Activated CD4-positive, CD25-positive, alpha-beta regulatory T cell (primary cell): ENCODE measurements around the gene ABCC11.
"Not testable (repeated sequence)": the region's sequence is repeated elsewhere in the genome, so short reads cannot be mapped to it uniquely, and the experiment has no call there.

ENCODE experiments used
- DNase-seq, 4 experiments: peaks; one replicate each; lab custom pipeline; 2025; lab: John Stamatoyannopoulos, UW

The ABCC11 gene

DNA sequence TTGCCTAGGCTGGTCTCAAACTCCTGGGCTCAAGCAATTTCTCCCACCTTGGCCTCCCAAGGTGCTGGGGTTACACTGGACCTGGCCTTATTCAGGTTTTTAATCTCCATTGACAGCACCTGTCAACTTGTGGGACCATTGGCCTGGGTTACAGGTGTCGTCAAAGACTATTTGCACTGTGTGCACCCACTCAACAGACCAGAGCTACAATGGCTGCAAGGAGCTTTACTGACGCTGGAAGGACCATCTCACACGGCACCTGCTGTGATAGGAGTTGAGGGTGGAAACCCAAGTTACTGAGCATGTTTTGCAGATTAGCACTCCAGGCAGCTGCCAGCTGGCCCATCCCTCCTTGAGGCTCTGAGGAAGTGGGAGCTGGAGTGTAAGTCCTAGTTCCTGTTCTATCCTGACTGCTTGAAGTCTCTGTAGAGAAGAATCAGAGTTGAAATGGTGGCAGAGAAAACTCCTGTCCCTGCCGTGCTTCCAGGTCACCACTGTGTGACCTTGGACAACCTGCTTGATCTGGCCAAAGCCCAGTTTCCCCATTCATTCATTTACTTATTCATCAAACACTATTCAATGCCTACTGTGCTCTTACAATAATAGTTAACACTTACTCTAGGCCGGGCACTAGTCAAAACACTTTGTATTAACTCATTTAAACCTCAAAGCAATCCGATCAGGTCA is 45.7 kb downstream of the ABCC11 start:
- DNase-seq, result no peak

DNA sequence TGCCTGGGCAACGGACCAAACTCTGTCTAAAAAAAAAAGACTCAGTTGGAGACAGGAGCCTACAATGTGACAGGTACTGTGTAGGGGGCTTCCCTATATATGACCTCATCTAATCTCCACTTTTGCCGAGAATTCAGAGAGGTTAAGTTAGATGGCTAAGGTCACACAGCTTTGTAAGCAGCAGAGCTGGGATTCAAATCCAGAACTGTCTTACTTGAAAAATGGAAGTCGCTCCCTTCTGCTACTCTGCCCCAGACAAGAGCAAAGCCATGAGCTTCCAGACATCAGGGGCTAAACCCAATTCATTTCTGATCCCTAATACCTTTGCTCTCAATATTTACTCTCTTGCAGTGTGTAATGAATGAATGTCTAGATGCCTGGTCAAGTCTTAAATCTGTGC is 50.0 kb downstream of the ABCC11 start:
- DNase-seq, result no peak

DNA sequence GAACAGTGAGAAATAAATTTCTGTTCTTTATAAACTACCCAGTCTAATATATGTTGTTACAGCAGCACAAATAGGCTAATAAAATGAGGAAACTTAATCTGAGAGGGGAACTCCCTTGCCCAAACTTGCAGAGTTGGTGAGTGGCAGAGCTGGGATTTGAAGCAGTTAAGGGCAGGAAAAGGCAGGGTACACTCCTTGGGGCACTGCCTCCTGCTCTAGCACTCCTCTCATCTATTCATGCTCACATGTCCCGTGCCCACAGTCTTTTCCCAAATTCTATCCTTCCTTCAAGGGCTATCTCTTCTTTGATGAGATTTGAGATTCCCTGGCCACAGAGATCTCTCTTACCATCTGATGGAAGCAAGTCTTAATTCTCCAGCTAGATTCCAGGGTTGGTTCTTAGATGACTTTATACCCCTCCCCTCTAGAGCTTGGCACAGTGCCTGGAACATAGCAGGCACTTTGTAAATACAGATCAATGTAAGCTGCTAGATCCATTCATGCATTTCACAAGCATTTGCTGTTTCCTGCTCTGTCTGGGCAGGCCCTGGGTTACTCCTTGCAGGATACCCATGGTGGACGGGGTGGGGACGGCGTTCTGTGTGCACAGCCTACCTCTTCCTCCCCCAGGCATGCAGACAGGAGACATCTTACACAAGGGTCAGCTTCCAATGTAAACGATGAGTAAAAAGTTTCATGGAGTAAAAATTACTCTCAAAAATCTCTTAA is 52.3 kb downstream of the ABCC11 start:
- DNase-seq, result no peak

DNA sequence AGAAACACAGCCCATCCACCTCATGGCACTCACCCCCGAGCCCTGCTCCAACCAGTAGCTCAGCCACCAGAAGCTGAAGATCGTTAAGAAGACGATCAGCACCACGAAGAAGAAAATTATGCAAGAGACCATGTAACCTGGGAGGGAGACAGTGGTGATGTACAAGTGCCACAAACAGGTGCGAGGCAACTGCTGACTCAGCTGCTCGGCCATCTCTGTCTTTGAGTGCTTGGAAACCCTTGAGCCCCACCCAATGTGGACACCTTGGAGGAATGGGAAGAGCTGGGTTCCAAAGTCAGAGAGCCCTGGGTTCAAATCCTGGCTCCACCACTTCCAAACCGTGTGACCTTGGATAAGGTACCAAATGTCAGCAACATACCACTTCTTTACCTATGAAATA is 53.5 kb downstream of the ABCC11 start:
- DNase-seq, result no peak

DNA sequence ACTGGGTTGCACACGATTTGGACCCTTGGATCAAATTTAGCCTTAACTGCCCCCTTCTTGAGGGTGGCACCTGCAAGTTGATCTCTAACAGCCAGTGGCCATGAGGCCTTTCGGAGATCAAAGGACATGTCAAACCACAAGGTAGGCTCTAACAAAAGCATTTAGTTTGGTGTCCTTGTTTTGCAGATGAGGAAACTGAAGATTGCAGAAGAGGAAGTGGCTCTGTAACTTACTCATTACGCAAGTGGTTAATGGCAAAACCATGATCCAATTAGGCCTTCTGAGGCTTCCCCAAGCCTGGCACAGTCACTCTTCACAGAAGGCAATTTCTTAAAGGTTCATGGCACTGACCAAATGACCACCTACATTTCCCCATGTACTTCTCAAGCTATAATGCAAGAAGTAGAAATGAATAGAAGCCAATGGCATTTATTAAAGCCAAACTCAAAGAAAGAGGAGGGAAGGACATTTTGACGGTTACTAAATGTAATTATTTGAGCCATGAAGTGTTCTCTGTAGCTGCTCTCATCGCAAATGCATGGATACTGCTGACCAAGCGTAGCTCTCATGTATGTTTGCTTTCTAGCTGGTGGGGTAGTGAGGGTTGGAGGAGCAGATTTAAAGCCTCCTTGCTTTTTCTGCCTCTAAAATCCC is 58.8 kb downstream of the ABCC11 start:
- DNase-seq, result no peak

DNA sequence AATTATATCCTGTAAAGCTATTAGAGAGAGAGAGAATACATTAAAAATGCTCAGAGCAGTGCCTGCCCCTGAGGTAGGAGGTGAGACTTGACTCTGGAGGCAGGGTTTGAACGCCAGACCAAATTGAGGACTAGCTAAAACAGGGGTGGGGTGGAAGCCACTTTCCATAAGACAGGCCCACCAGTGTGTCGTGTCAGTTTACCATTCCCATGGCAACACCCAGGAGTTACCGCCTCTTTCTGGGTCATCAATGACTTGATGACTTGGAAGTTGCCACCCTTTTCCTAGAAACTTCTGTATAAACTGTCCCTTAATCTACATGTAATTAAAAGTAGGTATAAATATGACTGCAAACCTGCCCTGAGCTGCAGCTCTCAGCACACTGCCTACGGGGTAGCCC is 59.6 kb downstream of the ABCC11 start:
- no peak for DNase-seq

DNA sequence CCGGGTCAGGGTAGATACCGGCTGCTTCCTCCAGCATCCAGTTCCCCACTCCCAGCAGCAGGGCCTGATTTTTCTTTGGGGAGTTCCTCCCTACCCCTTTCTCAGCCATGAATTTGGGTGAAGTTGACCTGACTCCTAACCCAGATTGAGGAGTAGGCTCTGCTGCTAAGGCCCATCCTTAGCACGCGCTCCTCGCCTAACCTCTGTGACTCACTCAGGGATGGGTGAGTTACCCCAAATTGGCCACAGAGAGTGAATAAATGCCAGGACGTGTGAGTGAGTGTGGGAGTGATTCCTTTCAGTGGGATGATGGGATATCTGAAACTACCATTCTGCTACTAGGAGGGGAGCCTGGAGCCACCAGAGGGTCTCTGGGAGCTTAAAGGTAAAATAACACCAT is 62.7 kb downstream of the ABCC11 start:
- DNase-seq, result no peak

DNA sequence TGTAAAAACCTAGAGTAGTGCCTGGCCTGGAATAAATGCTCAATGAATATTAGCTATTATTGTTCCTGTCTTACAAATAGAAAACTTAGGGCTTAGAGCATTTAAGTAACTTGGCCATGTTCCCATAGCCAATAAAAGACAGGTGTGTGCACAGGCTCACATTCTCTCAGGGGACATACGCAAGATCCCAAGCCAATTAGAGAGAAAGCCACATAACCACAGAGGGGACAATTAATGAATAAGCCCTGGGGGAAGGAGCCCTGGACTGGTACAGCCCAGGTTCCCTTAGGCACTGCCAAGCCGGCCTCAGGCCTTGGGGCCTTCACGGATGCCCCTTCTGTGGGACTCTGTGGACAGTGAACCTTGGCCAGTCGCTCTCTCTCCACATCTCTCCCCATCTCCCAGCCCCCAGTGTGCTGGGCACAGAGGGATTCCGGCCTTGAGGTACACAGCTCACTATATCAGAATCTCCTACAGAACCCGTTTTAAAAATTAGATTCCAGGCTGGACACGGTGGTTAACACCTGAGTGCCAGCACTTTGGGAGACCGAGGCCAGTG is 64.3 kb downstream of the ABCC11 start:
- DNase-seq, result no peak

DNA sequence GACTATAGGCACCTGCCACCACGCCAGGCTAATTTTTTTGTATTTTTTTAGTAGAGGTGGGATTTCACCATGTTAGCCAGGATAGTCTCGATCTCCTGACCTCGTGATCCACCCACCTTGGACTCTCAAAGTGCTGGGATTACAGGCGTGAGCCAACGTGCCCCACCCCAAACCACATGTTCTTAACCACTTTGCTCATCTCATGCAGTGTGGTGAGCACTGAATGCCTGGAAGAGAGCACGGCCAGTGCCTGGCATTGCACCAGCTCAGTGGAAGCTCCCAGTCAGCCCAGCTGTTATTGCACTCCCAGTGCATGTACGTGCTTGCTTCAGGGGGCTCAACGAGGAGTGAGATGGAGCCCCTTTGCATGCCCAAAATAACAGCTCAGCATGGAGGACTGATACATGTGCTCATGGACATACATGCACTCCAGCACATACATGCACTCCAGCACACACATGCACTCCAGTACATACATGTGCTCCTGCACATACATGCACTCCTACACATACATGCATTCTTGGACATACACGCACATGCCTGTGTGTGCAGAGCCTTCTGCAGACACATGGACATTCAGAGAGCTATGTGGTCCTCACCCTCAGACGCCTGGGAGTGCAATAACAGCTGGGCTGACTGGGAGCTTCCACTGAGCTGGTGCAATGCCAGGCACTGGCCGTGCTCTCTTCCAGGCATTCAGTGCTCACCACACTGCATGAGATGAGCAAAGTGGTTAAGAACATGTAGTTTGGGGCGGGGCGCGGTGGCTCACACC is 65.4 kb downstream of the ABCC11 start:
- DNase-seq, result not testable (repeated sequence)

DNA sequence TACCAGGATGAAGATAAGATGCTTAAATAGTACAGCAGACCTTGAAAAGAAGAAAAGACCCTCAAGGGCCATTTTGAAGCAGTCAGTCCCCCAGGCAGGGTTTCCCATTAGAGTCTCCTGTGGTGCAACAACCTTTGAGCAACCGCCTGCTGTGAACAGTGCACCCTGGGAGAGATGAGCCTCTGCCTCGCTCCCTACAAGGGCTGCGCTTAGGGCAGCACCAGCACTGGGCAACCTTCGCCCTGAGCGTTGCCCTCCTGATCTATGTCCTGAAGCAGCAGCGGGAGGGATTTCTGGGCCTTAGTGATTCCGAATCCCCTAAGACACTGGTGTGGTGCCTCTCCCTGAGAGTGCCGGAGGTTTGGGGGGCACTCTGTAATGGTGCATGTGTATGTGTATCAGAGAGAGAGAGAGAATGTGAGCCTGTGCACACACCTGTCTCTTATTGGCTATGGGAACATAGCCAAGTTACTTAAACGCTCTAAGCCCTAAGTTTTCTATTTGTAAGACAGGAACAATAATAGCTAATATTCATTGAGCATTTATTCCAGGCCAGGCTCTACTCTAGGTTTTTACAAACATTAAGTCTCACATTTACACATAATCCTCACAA is 66.4 kb downstream of the ABCC11 start:
- DNase-seq, result no peak

DNA sequence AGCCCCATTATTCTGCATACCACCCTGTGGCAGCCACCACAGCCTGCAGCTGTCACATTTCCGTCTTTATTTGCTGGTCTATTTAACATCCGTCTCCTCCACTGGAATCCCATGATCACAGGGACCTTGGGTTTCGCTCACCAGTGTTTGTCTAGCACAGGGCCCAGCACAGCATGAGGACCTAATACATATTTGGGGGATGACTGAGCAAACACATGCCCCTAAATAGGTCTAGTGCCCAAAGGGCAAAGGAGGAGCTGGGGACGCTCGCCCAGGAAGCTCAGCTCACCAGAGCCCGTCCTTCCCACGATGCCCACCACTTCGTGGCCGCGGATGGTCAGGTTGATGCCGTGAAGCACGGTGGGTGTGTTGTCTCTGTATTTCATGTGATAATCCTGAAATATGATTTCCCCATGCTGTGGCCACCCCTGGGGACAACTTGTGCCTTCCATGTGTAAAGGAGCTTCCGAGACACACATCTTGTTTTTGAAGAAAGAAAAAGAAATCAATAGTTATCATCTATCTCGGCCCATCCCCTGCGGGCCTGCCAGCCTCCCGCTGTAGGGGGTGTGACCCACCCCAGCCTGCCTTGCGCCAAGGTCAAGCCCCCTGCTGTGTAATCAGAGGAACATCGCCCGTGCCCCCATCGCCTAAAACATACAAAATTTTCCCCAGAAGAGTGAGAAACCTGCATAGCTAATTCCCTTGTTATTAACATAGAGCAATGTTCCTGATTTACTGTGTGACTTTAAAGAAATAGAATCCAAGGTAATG is 70.5 kb downstream of the ABCC11 start:
- DNase-seq, result no peak

DNA sequence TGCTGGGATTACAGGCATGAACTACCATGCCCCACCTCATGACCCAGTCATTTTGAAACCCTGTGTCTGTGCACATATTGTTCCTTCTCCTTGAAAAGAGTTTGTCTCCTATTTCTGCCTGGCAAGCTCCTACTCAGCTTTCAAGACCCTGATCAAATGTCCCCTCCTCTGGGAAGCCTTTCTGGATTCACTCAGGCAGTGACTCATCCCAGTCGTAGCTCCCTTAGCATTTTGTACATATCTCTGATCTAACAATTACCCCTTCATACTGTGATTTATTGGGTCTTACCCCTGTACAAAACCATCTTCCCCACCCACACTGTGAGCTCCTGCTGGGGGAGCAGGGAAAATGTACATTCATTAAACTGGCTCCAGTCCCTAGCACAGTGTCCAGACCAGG is 73.5 kb downstream of the ABCC11 start:
- no peak for DNase-seq

DNA sequence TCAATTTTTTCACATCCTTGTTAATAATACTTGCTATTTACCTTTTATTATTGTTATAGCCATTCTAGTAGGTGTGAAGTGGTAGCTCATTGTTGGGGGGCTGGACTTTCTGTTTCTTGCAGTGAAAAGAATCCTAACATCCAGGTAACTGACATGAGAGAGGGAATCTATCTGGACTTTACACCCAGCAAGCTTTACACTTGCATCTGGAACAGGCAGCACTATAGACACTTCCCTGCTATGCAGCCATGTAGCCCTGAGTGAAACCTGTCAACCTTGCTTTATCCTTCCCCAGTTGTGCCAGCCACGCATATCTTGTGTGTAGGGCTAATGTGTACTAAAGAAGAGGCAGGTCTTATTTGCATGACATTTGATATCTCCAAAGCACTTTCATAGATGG is 74.7 kb downstream of the ABCC11 start:
- no peak for DNase-seq

DNA sequence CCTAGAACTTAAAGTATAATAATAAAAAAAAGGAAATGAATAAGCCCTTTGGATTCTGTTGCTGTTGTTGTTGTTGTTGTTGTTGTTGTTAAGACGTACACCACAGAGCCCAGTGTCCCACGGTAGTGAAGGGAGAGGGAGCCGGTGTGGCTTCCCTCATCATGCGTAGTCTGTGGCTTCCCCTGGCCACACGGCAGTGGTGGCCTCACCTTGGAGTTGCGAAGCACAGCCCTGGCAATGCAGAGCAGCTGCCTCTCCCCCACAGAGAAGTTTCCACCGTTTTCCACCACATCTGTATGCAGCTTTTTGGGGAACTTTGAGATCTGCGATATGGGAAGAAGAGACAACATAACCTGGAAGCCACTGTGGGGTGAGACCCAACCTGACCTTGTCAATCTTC is 77.4 kb downstream of the ABCC11 start:
- no peak for DNase-seq

DNA sequence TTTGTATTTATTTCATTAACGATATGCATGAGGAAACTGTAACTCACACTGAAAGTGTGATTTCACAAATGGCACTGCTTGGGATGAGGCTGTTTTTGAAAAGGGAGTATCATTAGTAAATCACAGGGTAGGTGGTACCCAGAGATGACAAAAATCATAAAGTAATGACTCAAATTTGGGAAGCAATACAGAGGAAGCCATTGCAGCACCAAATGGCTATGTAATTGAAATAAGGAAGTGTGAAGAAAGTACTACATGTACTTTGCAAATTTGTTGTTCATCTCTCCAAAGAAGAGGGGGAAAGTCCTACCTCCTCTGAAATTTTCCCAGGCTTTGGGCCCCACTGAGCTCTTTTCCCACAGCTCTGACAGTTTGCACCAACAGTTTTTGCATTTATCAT is 79.3 kb downstream of the ABCC11 start:
- no peak for DNase-seq

DNA sequence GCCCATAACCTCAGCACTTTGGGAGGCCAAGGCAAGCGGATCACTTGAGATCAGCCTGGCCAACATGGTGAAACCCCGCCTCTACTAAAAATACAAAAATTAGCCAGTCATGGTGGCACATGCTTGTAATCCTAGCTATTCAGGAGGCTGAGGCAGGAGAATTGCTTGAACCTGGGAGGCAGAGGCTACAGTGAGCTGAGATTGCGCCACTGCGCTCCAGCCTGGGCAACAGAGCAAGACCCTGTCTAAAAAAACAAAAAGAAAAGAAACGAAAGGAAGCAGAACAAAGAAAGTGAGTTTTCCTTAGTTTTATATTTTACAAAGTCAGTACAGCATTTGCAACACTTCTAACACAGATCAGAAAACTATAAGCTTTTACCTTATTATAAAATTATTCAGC is 80.7 kb downstream of the ABCC11 start:
- not testable (repeated sequence) for DNase-seq

DNA sequence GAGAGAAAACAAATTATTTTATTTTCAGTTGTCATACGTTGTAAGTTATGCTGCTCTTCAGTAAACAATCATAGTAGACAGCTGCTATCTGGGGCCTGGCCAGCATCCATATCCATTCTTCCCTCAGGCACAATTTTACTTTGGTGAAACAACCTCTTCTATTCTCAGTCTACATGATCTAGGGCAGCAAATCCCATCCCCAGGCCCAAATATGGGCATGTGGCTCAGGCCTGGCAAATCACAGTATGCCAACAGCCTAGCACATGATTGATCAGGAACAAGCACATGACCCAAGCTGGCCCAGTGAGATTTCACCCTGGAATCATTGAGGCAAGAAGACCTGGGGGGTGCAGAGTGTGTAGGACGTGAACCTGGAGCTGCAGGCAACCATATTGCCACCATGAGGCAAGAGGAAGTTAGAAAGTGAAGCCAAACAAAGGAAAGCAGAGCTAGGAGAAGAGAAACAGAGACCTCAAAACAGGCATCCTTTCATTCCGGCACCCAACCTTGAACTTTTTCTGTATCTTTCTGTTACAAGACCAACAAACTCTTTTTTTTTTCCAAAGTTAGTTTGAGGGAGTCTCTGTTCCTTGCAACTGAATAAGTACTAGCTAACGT is 81.3 kb downstream of the ABCC11 start:
- no peak for DNase-seq

DNA sequence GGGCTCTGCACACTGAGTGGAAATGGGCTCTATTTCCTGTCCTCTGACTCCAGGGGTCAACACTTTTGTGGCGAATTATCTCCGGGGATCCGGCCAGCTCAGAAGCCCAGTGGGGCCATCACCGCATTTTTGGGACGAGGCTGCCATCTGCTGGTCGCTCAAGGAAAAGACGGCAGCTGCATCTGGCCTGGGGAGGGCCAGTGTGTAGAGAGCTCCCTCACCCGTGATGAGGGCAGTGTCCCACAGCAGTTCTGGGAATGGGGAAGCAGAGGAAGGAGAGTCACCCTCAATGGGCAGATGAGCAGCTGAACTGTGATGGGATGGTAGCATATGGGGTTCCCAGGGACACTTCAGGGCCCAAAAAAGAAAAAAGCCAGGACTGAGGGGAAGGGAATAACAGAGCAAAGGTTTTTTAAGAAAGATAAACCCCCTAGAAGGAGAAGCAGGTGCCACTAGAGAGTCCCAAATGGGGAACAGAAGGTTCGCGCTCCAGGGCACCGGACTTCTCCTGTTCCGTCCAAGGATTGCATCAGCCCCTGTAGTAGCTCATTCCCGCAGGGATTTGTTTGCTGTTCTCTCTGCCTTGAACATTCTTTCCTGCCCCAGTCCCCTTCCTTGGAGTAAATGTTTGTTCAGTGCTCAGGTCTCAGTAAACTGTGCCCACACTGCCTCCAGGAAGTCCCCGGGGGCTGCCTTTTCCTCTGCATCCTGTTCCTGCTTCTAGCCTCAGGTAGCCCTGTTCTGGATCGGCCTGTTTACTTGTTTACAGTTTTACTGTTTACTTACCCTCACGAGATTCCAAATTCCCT is 82.2 kb downstream of the ABCC11 start:
- DNase-seq, result peak; percentile 29 to 58 (median 36)

DNA sequence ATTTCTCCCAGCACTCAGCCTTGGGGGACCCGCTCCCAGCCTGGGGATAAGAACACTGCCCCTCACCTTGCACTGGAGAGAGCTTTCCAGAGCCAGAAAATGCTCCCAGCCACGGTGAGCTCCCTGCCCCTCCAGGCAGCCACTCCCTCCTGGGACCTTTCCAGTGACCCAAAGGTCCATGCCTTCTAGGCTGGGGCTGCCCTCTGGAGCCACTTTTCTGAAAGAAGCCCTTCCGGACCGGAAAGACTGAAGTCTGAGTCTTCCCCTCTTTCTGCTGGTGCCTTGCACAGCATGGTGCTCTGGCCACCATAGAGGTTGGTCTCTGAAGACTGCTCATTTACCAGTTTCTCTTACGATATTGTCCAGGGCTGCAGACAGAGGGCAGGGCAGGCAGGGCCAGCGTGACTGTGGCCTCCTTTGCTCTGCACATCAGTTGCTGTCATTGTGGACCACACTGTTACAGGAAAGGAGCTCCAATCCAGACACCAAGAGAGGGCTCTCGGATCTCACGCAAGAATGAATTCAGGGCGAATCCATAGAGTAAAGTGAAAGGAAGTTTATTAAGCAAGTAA is 84.4 kb downstream of the ABCC11 start:
- DNase-seq, result no peak
